Erythroblast (primary cell): ENCODE results near the gene RUNDC3A.

Experiments
- GATA1 ChIP-seq: IDR thresholded peaks from 2 replicates; pipeline ENCODE4 v1.6.1; 2011; ENCODE audit warnings: low read depth, mild to moderate bottlenecking, control low read depth, low read length, moderate library complexity
- POLR2A ChIP-seq: IDR thresholded peaks from 2 replicates; pipeline ENCODE4 v1.6.1; 2011; ENCODE audit warnings: mild to moderate bottlenecking, low read length

- TF ChIP-seq POLR2A (no peak), GATA1 (no peak)
Measured at GRCh38 chr17:44353672-44354331, 45.4 kb downstream of the RUNDC3A start.
